OCI-M2 (cell line): Measurements from ENCODE around the gene RNU6-9.

ENCODE experiments used
- DNase-seq: peaks from one replicate; lab custom pipeline; 2025; ENCODE audit not compliant: unreplicated experiment; lab: John Stamatoyannopoulos, UW

Gene RNU6-9

DNA sequence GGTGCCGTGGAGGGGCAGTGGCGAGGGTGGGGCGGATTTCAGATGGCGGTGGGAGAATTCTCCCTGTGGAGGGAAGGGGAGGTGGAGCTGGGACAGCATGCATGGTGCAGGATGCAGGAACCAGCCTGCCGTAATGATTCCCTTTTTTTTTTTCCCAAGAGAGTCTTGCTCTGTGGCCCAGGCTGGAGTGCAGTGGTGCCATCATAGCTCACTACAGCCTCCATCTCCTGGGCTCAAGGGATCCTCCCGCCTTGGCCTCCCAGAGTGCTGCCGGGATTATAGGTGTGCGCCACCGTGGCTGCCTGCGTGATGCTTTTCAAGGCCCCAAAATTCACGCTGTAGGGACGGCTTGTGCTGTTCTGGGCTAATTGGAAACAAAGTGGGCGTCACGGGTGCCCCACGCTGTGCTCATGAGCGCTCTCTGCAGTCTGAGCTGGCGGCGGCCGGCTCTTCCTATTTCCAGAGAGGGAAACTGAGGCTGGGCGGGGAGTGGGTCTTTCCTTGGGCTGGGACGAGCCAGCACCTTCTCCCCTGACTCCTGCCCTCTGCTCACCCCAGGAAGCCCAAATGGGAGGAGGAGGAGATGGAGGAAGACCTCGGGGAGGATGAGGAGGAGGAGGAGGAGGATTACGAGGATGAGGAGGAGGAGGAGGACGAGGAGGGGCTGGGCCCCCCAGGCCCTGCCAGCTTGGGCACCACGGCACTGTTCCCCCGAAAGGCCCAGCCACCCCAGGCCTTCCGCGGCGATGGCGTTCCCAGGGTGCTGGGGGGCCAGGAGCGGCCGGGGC lies 38.8 kb downstream of the RNU6-9 start:
- no peak for DNase-seq

DNA sequence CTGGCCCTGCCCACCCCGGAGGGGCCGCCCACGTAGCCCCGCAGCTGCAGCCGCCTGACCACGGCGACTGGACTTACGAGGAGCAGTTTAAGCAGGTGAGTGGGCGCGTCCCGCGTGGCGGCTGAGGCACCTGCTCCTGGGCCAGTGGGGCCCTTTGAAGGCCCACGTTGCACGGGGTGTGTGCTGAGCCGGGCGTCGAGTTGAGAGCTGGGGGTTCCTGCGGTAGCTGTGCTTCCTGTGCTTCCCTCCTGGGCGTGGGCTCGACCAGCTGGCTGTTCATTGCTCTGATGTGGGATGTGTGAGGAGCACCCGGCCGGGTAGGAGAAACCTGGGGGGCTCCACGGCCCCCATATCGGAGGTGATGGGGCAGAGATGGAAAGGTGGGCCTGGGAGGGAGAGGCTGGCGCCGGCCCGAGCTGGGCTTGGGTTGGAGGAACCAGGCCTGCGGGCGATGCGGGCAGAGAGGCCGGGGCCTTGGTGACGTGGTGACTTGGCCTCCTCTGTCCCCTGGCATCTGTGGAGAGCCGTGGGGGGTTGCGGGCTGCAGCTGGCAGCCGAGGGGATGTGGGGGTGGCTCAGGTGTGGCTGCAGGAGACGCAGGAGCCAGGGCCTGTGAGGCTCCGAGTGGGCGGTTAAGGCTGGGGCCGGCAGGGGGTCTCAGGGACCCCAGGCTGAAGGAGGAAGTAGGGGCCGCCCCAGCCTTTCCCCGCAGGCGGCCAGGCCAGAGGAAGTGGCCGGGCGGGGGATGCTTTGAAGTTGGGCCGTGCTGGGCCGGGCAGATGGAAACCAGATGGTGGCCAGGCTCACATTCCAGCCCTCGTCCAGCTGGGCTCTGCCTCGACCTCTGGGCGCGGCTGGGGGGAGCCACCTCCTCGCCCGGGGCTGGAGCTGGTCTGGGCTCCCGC lies 39.6 kb downstream of the RNU6-9 start:
- no peak for DNase-seq

DNA sequence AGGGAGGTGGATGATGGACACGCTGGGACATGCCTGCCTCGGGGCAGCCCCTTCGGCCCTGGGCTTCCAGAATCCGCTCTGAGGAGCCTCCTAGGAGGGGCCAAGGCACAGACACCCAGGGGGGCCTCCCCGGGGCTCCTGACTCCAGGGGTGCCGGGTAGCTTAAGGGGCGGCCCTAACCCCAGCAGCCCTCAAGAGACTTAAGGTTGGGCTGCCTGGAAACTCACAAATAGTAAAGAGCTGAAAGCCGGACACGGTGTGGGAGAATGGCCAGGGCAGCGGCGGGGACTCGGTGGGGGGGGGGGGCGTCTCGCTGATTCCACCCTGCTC lies 40.2 kb downstream of the RNU6-9 start:
- no peak for DNase-seq

- DNase-seq = no peak
These were observed 41.0 kb downstream of the RNU6-9 start for GRCh38 chr19:934197-934840.

DNA sequence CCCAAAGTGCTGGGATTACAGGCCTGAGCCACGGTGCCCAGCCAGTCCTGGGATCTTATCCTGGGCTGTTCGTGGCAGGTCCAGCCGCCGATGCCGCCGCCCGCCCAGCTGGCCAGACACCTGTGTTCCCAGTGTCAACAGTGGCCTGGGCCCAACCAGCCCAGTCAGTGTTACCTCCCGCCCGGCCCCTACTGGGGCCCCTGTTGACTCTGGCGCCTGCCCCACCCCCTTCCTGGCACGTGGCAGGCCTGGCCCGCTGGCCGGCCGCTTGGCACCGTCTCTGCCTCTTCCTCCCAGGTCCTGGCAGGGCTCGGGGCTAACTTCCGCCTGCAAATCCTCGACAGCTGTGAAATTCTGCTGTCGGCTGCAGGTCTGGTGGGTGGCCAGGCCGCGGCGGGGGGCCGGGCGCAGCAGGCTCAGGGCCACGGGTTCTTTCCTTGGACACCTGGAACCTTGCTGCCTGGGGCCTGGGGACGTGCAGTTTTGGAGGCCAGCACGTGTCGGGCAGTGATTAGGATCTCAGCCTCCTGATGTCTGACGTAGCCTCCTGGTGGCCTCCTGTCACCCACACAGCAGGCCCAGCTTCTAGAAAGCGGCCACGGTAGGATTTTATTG lies 41.7 kb downstream of the RNU6-9 start:
- DNase-seq = no peak

DNA sequence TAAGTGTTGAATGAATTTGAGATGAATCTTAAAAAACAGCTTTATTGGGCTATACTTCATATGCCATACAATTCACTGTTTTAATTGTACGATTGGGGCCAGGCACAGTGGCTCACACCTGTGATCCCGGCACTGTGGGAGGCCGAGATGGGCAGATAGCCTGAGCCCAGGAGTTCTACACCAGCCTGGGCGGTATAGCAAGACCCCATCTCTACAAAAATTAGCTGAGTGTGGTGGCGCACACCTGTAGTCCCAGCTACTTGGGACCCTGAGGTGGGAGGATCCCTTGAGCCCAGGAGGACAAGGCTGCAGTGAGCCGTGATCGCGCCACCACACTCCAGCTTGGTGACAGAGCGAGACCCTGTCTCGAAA lies 42.9 kb downstream of the RNU6-9 start:
- DNase-seq = no peak

GRCh38 chr19:937259-937694 lies 44.0 kb downstream of the RNU6-9 start:
- no peak for DNase-seq

- DNase-seq = no peak
These were observed 45.1 kb downstream of the RNU6-9 start for GRCh38 chr19:938233-938923.

GRCh38 chr19:939439-939838 lies 46.2 kb downstream of the RNU6-9 start:
- no peak for DNase-seq

GRCh38 chr19:939922-940321 lies 46.6 kb downstream of the RNU6-9 start:
- no peak for DNase-seq

- no peak for DNase-seq
These were observed 47.5 kb downstream of the RNU6-9 start for GRCh38 chr19:940591-941291.

DNA sequence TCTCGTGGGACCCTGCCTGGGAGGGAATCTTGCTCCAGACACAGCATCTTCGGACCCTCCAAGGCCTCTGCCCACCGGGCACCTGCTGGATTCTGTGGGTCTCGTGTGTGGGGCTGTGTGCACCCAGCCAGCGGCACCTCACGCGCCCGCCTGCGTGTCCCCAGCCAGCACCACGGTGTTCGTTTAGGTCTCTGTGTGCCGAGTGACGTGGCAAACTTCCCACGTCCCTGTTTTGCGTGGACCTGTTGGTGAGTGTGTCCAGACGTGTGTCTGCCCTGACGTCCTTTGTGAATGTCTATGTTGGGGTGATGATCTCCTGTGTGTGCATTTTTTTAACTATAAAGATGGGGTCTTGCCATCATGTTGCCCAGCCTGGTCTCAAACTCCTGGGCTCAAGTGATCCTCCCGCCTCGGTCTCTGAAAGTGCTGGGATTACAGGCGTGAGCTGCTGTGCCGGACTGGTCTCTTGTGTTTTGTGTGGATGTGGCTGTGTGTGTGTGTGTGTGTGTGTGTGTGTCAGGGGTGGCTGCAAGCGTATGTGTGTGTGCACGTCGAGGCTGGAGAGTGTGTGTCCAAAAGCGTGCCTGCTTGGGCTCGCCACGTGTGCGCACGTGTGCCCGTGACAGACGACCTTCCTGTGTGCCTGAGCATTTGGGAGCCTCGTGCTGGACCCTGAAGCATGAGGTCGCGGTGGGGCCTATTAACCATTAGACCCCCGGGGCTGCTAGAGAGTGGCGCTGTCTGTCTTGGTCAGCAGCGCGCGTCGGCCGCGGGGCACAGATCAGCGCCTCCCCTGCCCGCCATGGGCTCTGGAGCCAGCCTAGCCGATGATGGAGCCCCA lies 48.2 kb downstream of the RNU6-9 start:
- DNase-seq = no peak

- no peak for DNase-seq
These were observed 48.9 kb downstream of the RNU6-9 start for GRCh38 chr19:942133-942645.
